ENCODE data around the gene SLC8A2.
A peak's percentile ranks its signal among the peaks of the same experiment; 100 is the strongest.
"Not testable (repeated sequence)": the region's sequence is repeated elsewhere in the genome, so short reads cannot be mapped to it uniquely, and the experiment has no call there.

The SLC8A2 gene

GRCh38 chr19:47486900-47487299 lies 15.2 kb upstream of the SLC8A2 start:
- DNase-seq: no peak

- DNase-seq: not testable (repeated sequence)
These were observed 14.5 kb upstream of the SLC8A2 start for GRCh38 chr19:47486220-47486619.

GRCh38 chr19:47485210-47485609 lies 13.5 kb upstream of the SLC8A2 start:
- no peak for DNase-seq

GRCh38 chr19:47483800-47484690 lies 12.4 kb upstream of the SLC8A2 start, which contains the start of gene KPTN:
Gene KPTN, minus strand, starts transcription at chr19:47484219. Its CDS starts 59 bp downstream, at chr19:47484160.
- peak; percentile 50 to 83 for DNase-seq

- no peak for DNase-seq
These were observed 11.5 kb upstream of the SLC8A2 start for GRCh38 chr19:47483200-47483599.

- DNase-seq: no peak
These were observed 9.9 kb upstream of the SLC8A2 start for GRCh38 chr19:47481460-47482052.

- no peak for DNase-seq
These were observed 9.0 kb upstream of the SLC8A2 start for GRCh38 chr19:47480658-47481057.

GRCh38 chr19:47479701-47480503 lies 8.2 kb upstream of the SLC8A2 start:
- DNase-seq: no peak

GRCh38 chr19:47476438-47476972 lies 4.8 kb upstream of the SLC8A2 start:
- DNase-seq: no peak

GRCh38 chr19:47475465-47475864 lies 3.8 kb upstream of the SLC8A2 start:
- DNase-seq: no peak

GRCh38 chr19:47473336-47473735 lies 1.6 kb upstream of the SLC8A2 start:
- no peak for DNase-seq

GRCh38 chr19:47471381-47471732 lies 336 bp downstream of the SLC8A2 start:
- no peak for DNase-seq

GRCh38 chr19:47470447-47471195 lies 1.1 kb downstream of the SLC8A2 start:
- no peak for DNase-seq

- no peak for DNase-seq
These were observed 2.0 kb downstream of the SLC8A2 start for GRCh38 chr19:47469719-47470118.

- no peak for DNase-seq
These were observed 2.4 kb downstream of the SLC8A2 start for GRCh38 chr19:47469363-47469700.

GRCh38 chr19:47467914-47468313 lies 3.8 kb downstream of the SLC8A2 start:
- no peak for DNase-seq

- DNase-seq: no peak
These were observed 5.7 kb downstream of the SLC8A2 start for GRCh38 chr19:47465957-47466356.

- no peak for DNase-seq
These were observed 6.8 kb downstream of the SLC8A2 start for GRCh38 chr19:47464675-47465419.

GRCh38 chr19:47461876-47462275 lies 9.8 kb downstream of the SLC8A2 start:
- DNase-seq: no peak

GRCh38 chr19:47459477-47459876 lies 12.2 kb downstream of the SLC8A2 start:
- no peak for DNase-seq

- no peak for DNase-seq
These were observed 13.0 kb downstream of the SLC8A2 start for GRCh38 chr19:47458672-47459071.
